Midbrain (tissue), 1 donor: ENCODE data around the gene MAPK8IP1.
"Not testable (repeated sequence)": the region's sequence is repeated elsewhere in the genome, so short reads cannot be mapped to it uniquely, and the experiment has no call there.

Source experiments
- DNase-seq: peaks from one replicate; lab custom pipeline; 2025; lab: John Stamatoyannopoulos, UW

Gene MAPK8IP1

DNA sequence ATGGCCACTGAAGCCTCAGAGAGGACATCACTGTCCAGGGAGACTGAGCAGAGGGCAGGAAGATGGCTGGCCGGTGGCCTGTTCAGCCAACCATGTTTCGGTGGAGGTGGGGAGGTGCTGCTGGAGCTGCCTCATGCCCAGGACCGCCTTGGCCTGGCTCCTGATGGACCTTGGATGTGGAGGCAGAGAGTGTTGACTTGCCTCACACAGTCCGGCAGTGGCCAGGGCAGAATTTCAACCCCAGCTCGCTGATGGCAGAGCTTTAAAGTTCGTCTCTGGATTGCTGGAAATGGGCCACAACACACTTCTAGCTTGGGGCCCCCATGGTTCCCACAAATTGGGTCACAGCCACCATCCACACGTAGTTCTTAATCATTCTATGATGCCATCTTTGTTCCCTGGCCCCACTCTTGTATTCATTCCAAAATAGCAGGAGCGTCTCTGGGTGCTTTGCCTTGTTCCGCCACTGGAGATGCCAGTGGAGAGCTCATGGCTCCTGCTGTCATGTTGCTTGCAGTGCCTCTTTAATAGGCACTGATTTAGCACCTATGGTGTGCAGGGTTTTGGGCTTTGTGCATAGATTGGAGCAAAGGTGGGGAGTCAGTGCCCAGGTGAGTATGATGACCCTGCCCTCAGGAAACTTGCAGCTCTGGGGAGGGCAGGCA is 5.6 kb downstream of the MAPK8IP1 start:
- DNase-seq, result no peak

DNA sequence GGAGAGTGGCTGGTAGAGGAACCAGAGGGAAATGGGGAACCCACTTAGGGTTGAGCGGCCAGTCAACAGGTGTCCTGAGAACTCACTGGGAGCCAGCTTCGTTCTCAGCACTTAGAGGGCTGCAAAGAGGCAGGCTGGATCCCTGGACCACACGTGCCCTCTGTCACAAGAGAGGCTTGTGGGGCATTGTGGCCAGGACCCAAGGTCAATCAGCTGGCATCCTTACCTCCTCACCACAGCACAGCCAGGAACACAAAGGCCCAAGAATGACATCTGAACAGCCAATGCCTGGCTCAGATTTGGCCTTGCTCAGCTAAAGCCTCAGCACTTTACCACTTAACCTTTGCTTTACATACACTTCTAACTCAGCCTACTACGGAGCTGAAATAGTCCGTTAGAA is 7.4 kb downstream of the MAPK8IP1 start:
- no peak for DNase-seq

DNA sequence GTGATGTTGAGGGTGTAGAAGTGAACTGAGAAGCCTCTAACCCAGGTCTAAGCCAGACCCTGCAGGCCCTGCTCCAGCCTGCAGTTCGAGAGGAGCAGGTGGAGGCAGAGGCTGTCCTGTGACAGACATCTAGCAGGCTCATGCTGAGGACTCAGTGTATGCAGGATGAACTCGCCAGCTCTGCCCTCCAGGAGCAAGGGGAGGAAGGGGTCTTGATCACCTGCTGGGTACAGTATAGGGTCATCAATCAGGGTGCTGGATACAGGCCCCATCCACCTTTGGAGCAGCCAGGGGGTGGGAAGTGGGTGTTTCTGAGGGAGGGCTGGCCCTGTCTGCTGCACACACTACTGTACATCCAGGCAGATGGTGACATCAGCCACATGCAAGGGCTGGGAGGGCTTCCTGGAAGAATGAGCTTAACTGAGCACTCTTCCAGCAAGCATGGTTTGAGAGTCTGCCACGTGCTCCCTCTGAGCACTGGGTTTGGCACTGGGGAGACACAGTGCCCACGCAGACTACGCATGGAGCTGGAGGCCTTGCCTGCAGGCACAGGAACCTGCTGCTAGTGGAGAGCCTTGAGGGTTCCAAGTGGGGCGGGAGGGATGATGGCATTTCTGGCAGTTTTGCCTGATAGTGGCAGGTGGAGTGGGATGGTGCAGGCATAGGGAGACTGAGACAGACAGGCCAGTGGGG is 9.2 kb downstream of the MAPK8IP1 start:
- no peak for DNase-seq

DNA sequence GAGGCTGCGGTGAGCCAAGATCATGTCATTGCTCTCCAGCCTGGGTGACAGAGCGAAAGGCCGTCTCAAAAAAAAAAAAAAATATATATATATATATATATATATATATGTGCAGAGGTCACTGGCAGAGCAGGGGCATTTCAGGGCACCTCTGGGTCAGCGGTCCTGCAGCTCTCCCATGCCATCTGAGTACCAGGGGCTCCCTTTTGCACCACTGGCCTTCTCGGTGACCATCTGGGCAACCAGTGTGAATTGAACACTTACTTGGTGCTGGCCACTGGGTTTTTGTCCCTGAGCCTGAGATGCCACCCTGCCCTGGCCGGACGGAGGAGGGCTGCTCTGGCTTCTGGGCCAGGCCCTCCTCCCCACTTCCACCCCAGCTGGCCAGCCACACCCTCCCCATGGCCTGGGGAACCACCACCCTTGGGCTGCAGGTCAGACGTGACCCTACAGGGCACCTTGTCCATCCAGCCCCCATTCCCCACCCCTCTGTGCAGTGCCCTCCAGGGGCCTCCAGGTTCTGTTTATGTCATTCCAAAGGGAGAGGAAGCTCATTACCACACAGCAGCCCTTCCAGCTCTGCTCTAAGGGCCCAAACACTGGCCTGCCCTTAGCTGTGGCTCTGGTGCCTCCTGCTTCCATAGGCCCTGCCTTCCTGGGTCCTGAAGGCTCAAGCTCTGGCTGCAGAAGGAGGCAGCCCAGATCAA is 10.3 kb downstream of the MAPK8IP1 start:
- DNase-seq, result no peak

DNA sequence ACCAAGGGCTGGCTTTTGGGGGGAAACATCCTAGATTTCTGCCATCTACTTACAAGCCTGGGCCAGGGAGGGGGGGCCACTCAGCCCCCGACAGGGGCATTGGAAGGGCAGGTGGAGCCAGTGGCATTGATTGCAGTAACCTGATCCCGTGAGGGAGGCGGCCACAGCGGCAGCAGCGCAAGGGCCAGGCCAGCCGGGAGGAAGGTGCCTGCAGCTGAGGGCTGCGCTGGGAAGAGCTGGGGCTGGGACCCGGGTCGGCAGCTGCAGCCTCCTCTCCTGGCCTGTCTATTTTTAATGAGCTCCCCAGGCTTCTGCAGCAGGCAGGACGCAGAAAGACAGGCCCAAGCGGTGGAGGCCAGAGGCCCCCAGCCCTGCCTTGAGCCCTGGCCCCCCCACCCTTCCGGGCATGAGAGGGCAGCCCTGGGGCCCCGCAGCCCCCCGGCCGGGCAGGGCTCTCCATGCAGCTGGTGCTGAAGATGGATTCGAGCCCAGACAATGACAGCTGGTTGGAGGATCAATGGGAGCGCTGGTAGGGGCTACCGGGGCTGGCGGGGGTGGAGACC is 11.1 kb downstream of the MAPK8IP1 start:
- DNase-seq, result no peak

DNA sequence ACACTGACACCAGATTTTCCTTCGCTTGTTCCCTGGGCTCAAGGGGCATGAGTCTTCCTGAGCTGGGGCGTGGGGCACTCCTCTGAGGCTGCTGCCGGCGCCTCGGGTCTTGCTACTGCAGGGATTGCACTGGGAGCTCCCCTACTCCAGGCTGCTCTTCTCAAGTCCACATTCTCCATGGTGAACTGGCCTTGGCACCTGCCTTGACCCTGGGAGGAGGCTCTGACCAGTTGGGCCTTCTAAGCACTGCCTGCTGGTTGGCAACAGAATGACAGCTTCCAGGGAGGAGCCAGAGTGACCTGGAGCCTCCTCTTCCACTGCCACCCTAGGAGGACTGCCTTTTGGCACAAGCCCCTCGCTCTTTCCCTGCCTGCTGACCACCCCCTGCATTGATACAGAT is 12.1 kb downstream of the MAPK8IP1 start:
- no peak for DNase-seq

DNA sequence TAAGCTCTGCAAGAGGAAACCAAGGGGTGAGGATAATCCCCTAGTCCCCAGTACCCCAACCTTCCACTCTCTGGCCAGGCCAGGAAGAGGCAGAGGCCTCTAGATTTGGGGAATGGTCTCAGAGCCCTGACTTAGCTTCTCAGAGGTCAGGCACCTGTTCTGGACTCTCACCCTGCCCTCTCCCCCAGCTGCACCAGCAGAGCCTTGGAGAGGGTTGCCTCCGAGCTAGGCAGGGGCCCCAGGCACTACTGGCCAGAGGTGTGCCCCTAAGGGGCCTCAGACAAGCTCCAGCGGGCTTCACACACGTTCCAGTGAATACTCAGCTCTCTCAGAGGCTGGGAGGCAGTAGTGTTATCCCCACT is 13.6 kb downstream of the MAPK8IP1 start:
- no peak for DNase-seq

DNA sequence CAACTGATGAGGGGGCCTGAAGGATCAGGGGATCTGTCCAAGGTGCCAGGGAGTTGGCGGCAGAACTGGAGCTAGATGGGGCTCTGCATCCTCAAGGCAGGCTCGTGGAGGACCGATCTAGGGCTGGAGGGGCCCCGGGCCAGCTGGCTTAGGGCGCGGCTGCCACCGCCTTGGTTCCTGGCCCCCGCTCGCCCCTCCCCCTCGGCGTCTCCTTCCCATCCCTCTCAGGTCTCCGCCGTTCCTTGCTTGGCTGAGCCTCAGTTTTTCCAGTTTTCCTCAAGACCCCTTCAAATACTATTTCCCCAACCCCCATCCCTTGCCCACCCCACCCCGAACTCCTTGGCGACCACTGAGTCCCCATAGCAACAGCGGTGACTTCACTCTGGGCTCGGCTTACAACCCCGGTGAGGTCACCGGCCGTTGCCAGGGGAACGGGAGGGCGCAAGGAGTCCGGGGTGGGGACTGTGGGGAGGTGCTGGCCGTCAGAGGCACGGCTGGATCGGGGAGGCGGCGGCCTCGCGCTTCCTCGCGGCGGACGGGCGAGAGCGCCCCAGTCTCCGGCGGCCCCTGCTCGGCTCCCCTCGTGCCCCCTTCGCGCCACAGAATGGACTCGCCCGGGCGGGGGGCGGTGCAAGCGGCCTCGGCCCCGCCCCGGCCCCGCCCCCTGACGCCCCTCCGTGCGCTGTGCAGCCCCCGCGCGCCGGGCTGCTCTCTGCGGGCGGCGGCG is 14.2 kb downstream of the MAPK8IP1 start:
- peak; percentile 90 for DNase-seq

DNA sequence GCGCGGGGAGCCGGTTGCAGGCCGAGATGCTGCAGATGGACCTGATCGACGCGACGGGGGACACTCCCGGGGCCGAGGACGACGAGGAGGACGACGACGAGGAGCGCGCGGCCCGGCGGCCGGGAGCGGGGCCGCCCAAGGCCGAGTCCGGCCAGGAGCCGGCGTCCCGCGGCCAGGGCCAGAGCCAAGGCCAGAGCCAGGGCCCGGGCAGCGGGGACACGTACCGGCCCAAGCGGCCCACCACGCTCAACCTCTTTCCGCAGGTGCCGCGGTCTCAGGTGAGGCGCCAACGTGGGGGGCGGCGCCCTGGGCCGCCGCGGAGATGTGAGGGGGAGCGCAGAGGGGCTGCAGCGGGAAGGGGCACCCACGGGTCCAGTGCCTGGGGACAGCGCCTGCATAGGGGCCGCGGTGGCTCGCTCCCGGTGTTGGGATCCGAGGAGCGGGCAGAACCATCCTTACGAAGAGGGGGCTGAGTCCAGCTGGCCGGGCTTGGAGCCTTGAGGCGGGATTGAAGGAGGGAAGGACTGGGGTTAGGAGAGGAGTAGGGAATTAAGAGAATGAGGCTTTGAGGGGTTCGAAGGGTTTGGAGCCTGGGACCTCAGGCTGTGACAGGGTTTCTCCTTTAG is 14.8 kb downstream of the MAPK8IP1 start:
- DNase-seq, result not testable (repeated sequence)

DNA sequence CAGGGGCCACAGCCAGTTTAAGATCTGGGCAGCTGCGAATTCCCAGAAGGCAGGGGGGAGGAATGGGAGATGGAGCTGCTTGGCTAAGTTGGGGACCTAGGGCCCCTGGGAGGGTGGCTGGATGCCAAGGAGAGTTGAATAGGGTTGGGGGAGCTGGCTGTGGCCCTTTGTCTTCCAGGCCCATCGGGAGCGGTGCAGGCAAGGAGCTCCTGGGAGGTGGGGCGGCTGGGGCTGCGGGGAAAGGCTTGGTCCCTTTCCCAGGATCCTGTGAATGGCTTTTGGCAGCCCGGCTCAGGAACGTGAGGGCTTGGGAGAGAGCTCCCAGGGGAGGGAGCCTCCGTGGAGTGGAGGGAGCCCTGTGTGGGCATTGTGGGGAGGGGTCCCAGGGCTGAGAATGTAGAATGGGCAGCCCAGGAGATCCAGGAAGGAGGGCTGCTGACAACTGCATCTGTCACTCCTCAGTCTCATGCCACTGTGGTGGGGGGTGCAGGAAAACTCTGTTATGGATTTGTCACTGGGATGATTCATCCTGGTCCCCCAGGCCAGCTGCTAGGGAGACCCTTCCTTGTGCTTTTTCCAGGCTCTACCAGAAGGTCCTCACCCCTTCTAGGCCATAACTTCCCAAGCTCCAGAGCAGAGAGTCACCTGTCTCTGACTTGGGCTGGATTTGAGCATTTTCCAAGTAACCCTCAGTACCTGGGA is 15.6 kb downstream of the MAPK8IP1 start:
- peak; percentile 70 for DNase-seq

DNA sequence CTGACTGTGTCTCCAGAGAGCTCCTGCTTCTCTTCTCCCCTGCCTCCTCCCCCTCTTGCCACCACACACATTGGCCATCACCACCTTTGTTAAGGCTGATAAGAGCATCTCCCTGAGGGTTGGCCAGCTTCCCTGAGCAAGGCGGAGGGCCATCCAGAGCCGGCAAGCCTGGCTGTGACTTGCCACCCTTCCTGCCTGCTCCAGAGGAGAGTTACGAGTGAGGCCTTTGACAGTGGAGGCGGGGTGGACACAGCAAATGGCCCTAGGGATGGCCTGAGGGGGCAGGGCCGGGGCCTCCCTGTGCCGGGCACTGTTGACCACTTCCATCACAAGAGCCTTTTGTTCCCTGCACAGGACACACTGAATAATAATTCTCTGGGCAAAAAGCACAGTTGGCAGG is 16.2 kb downstream of the MAPK8IP1 start:
- DNase-seq, result peak; percentile 88

DNA sequence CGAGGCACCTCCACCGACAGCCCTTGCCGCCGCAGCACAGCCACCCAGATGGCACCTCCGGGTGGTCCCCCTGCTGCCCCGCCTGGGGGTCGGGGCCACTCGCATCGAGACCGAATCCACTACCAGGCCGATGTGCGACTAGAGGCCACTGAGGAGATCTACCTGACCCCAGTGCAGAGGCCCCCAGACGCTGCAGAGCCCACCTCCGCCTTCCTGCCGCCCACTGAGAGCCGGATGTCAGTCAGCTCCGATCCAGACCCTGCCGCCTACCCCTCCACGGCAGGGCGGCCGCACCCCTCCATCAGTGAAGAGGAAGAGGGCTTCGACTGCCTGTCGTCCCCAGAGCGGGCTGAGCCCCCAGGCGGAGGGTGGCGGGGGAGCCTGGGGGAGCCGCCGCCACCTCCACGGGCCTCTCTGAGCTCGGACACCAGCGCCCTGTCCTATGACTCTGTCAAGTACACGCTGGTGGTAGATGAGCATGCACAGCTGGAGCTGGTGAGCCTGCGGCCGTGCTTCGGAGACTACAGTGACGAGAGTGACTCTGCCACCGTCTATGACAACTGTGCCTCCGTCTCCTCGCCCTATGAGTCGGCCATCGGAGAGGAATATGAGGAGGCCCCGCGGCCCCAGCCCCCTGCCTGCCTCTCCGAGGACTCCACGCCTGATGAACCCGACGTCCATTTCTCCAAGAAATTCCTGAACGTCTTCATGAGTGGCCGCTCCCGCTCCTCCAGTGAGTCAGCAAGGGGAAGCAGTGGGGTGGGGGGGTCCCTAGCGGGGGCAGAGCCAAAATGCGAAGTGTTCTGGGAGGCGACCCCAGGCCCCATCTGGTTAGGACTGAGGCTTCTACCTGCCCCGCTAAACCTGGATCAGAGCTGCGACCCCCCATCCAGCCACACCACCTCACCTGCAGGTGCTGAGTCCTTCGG is 17.3 kb downstream of the MAPK8IP1 start:
- DNase-seq, result no peak

DNA sequence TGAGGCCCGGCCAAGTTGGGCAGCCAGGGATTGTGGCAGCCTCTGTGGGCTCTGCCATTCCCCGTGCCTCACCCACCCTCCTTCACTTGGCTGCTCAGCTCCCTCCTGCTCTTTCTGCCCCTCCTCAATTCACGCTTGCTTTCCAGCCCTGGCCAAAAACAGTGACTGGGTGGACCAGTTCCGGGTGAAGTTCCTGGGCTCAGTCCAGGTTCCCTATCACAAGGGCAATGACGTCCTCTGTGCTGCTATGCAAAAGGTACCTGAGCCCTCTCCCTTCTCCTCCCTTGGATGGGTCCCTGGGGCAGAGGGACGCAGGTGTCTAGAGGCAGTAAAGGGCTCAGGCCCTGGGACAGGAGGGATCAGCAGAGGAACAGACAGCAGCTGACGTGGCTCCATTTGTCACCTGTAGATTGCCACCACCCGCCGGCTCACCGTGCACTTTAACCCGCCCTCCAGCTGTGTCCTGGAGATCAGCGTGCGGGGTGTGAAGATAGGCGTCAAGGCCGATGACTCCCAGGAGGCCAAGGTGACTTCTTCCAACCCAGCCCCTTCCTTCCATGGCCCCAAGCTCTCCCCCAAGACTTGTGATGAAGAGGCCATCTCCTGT is 19.0 kb downstream of the MAPK8IP1 start:
- no peak for DNase-seq

DNA sequence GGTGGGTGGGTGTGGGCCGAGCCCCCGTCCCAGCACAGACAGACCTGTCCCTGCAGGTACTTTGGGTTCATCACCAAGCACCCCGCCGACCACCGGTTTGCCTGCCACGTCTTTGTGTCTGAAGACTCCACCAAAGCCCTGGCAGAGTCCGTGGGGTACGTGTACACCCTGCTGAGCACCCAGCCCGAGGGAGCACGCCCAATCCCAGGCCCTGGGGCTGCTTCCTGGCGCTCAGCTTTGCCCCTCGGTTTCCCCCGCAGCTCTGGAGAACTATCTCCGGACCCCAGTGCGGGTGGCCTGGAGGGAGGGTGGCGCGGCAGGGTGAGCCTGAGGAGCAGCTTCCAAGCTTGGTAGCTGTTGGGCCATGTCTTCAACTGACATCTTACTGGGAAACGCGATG is 19.6 kb downstream of the MAPK8IP1 start:
- DNase-seq, result no peak

DNA sequence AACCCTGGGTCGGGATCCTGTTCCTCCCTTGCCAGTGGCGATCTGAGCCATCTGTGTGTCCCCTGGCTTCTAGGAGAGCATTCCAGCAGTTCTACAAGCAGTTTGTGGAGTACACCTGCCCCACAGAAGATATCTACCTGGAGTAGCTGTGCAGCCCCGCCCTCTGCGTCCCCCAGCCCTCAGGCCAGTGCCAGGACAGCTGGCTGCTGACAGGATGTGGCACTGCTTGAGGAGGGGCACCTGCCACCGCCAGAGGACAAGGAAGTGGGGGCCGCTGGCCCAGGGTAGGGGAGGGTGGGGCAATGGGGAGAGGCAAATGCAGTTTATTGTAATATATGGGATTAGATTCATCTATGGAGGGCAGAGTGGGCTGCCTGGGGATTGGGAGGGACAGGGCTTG is 20.1 kb downstream of the MAPK8IP1 start:
- DNase-seq, result not testable (repeated sequence)

DNA sequence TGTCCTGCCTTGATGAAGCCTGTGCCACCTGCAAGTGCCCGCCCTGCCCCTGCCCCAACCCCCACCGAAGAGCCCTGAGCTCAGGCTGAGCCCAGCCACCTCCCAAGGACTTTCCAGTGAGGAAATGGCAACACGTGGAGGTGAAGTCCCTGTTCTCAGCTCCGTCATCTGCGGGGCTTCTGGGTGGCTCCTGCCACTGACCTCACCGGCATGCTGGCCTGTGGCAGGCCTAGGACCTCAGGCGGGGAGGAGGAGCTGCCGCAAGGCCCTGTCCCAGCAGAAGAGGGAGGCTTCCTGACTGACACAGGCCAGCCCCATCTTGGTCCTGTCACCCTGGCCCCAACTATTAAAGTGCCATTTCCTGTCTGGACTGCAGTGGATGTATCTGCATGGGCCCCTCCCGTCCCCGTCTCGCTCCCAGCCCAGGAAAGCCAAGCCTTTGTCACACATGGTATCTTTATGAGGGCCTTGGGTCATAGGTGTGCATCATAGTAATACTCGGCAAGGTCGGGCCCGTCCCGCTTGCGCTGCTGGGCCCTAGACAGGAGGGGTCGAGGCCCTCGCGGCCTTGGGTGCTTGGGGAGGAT is 20.7 kb downstream of the MAPK8IP1 start:
- DNase-seq, result no peak

DNA sequence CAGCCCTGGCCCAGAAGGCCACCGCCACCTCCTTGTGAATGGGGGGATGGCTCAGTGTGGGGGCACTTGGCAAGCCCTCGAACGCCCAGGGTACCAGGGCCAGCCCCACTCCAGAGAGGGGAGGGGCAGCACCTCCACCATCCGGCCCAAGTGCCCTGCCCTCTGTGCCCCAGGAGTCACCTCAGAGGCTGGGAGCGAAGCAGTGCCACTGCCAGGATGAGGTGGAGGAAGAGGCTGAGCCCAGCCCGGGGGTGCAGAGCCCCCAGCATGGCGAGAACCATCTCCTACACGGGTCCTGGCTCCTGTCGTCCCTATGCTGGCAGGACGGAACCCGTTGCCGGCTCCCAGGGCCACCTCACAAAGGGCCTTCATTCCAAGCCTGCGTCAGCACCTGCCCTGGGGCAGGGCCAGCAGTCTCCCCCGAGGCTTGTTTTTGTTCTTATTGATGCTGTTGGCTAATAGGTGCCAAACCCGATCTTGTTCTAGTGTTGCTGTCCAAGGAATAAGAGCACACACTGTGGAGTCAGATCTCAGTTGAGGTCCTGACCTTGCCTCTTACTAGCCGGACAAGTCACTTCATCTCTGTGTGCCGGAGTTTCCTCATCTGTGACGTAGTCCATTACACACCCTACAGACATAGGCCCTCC is 21.6 kb downstream of the MAPK8IP1 start, which contains the start of gene FREY1:
FREY1 (minus strand) TSS at position 307 of the 647 bp plus-strand sequence; CDS start at position 281, 26 bp downstream.
- no peak for DNase-seq

DNA sequence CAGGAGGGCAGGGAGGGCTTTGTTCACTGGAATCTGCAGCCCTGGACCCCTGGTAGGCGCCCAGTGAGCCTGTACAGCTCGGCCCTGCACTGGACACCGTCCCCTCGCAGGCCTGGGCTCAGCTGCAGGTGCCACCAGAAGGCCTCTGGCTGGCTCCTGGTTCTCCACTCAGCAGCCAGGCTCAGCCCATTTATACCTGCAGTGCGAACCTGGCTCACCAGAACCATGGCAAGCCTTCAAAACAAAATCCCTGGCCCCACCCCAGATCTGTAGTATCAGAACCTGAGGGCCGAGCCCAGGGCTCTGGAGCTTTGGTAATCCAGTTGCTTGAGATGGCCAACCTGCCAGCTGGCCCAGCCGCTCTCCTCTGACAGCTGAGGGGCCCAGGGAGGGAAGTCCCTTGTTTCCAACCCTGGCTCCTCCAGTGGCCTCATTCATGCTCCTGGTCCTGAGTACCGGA is 22.5 kb downstream of the MAPK8IP1 start:
- peak; percentile 25 for DNase-seq
